HG02588 (cell line): ENCODE data around the gene PRR16.
"Not testable (repeated sequence)": the region's sequence is repeated elsewhere in the genome, so short reads cannot be mapped to it uniquely, and the experiment has no call there.

Experiments
- ATAC-seq: cut with Tn5 transposase; IDR thresholded peaks from one replicate; pipeline ENCODE4 v1.9.1; 2021; ENCODE audit warnings: mild to moderate bottlenecking, moderate library complexity; ENCODE audit not compliant: unreplicated experiment

The PRR16 gene

DNA sequence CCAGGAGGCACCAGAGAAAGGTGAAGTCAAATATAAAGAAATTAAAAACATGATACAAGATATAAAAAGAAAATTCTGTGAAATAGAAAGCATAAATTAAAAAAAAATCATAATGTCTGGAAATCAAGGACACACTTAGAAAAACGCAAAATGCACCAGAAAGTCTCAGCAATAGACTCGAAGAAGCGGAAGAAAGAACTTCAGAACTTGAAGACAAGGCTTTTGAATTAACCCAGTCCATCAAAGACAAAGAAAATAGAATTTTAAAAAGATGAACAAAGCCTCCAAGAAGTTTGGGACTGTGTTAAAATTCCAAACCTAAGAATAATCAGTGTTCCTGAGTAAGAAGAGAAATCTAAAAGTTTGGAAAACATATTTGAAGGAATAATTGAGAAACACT is 168.3 kb downstream of the PRR16 start:
- no peak for ATAC-seq

DNA sequence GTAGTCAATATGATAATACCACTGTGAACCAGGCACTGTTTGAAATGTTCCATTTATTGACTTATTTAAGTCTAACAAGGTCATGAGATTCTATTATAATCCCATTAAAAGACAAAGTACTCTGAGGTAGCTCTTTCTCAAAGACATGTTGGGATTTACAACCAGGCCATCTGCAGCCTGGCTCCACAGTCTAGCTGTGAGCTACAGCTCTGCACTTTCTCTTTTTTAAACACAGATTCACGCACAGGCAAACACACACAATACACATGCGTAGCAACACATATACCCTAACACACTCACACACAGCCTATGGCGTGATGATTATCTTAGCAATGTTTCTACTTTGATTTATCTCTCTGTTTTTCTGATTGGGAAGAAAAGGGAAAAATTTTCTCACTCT is 174.3 kb downstream of the PRR16 start:
- no peak for ATAC-seq

- ATAC-seq = no peak
Observed at GRCh38 chr5:120640778-120641177, 176.7 kb downstream of the PRR16 start.

DNA sequence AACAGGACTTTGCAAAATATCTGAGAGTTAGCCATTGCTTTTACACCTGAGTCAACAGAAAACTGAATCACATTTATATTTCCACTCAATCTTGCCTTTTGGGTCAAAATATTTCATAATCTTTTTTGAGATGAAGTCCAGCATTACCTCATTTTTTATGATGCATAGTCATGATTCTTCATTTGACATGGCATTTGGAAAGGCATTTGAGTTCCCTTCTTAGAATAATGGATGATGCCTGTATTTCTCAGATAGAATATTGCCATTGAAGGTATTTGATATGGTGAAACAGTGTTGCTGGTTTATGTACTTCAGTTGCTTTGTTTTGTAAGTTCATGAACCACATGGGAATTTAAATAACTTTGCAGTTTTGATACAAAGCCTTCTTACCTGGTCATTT is 180.4 kb downstream of the PRR16 start:
- no peak for ATAC-seq

DNA sequence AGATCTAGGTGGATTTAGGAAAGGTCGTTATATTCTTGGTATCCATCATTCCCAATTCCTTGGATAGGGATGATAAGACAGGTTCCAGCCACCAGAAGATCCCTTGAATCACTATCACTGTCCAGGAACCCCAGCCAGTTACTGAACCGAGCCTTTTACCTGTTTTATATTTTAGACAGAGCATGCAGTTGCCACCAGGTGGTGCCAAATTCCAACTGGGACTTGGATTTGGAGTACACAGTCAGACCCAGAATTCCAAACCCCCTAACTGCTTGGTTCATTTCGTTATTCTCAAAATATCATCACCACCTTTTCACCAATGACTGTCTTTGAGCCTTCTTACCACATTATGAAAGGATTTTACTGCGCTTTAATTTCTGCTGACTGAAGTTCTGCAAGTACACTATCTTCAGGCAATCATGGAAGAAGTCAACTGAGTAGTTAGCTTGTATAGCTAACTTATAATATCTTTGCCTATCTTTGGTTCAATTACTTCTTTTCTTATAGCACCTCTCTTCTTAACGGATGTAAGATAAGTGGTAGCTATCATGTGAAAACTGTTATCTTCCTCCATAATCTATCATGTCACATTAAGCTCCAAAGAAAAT is 191.8 kb downstream of the PRR16 start:
- ATAC-seq = peak; percentile 57

DNA sequence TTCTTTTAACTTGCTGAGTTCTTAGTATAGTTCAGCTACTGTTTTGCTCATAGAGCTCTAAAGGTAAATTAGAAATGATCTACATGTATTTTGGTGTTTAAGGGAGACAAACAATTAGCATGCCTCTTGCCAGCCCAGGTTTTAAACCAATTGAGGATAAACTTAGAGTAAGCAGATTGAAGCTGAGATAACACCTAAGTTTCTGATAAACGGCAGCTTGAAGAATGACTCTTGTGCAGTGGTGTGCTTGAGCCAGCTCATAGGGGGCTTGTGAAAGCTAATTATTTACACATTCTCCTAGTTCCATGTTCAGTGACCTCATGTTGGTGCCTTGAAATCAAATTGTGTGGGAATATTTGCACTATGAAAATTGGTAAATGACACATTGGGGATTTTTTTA is 193.0 kb downstream of the PRR16 start:
- no peak for ATAC-seq

DNA sequence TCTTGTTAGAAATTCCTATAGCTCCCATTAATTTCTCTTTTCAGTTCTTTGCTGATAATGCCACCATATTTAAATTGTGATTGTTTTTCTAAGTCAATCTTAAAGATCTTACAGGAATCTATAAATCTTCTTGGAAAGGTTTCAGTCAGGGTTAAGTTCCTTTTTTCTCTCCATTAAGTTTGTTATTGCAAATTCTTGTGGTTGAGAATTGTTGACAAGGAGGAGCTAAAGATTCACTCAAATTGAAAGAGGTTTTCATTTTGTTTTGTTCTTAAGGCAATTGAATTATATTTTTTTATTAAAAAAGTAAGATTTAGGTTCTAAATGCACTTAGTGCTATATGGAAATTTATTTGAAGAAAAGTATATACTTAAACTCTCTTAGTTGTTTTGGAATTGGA is 213.4 kb downstream of the PRR16 start:
- ATAC-seq = no peak

DNA sequence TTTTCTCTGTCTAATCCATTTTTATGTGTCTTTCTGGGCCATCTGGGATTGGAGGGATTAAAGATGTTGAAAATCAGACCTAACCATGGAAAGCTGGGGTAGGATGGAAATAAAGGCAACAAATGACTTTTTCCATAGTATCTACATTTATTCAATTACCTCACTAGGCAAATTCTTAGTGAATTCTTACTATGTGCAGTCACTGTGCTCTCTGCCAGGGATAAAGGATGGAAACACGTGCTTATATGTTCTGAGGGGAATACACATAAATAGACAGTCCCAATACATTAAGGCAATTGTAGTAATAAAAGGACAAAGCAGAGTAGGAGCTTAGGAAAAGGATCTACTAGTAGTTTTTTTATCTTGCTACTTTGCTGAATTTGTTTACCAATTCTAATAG is 214.2 kb downstream of the PRR16 start:
- ATAC-seq = no peak

GRCh38 chr5:120682851-120683250 is 218.8 kb downstream of the PRR16 start:
- no peak for ATAC-seq

DNA sequence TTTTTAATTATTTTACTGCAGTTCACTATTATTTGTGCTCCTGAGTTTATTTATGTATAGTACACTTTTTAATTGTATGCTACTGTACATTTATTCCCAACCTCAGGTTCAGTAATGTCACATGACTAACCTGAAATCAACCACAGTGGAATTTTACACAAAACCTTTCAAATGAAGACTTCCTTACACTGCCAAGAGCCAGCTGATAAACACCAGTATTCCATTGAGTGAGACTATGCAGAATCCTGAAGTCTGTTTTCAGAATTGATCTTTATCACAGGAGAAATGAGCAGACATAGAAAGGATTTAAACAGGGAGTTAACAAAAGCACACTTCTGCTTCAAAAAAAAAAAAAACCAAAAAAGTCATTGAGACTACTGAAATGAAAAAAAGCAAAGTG is 219.5 kb downstream of the PRR16 start:
- ATAC-seq = no peak

- no peak for ATAC-seq
Observed at GRCh38 chr5:120684213-120684612, 220.1 kb downstream of the PRR16 start.

- ATAC-seq = no peak
Observed at GRCh38 chr5:120684749-120685415, 220.8 kb downstream of the PRR16 start.

- no peak for ATAC-seq
Observed at GRCh38 chr5:120690621-120691407, 226.7 kb downstream of the PRR16 start.

- no peak for ATAC-seq
Observed at GRCh38 chr5:120692325-120692724, 228.2 kb downstream of the PRR16 start.

GRCh38 chr5:120695368-120695880 is 231.3 kb downstream of the PRR16 start:
- ATAC-seq = no peak

GRCh38 chr5:120697147-120697546 is 233.0 kb downstream of the PRR16 start:
- no peak for ATAC-seq

- ATAC-seq = not testable (repeated sequence)
Observed at GRCh38 chr5:120697670-120698327, 233.7 kb downstream of the PRR16 start.

DNA sequence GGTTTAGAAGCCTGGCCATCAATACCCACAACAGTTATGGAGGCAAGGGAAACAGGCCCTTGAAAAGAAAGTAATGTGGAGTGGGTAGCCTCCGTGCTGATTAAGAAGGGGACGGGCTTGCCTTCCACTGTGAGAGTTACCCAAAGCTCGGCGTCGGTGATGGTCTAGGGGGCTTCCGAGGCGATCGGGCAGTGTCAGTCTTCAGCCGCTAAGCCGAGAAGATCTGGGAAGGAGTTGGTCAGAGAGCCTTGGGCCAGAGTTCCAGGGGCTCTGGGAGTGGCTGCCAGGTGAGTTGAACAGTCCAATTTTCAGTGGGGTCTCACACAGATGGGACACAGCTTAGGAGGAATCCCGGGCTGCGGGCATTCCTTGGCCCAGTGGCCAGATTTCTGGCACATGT is 236.6 kb downstream of the PRR16 start:
- ATAC-seq = not testable (repeated sequence)

DNA sequence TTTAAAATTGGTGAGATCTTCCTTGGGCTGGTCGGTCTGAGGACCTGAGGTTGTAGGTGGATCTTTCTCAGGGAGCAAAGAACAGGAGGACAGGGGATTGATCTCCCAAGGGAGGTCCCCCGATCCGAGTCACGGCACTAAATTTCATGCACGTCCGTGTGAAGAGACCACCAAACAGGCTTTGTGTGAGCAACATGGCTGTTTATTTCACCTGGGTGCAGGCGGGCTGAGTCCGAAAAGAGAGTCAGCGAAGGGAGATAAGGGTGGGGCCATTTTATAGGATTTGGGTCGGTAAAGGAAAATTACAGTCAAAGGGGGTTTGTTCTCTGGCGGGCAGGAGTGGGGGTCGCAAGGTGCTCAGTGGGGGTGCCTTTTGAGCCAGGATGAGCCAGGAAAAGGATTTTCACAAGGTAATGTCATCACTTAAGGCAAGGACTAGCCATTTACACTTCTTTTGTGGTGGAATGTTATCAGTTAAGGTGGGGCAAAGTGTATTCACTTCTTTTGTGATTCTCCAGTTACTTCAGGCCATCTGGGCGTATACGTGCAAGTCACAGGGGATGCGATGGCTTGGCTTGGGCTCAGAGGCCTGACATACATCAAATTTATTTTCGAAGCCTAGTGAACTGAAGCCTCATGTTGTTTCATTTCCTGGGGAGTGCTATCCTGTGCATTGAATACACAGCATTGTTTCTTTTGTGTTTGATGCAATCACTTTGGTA is 238.9 kb downstream of the PRR16 start:
- not testable (repeated sequence) for ATAC-seq

DNA sequence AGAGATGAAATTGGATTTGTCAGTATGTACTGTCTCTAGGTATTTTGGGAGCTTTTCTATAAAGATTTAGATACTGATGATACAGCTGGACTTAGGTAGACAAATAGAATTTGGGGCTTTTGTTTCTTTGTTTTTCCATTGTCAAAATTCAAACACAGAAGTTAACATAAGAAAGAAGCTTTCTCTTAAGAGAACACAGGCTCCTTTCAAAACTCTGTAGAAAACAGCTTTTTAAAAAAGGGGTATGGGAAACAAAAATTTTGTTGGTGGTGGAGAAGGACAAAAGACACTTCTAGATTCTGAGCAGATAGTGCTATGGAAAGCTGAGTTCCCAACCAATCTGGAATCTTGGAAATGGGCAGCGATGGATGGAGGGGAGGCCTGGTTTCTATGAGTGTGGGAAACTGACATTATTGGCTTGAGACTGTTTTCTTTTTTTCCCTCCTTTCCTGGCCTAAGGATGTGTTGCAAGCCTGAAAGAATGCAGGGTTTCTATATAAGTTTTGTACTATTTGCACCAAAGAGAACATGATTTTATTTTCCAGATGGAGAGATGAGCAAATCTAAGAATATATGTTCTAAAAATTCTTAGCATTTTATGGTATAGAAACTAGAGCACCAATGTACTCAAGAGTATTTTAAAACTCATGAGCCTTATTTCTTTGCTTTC is 240.0 kb downstream of the PRR16 start:
- ATAC-seq = no peak
